Stimulated activated CD4-positive, alpha-beta T cell treated with anti-CD3 and anti-CD28 coated beads, Interleukin-4, amount 100 ng/mL, for 48 hours (primary cell): Measurements from ENCODE around the gene GLP1R.

Experiments used
- DNase-seq, 2 donors: peaks; one replicate each; pipeline ENCODE4 v3.0.0-alpha.2; 2020; ENCODE audit warnings: low read depth in 2 of 2

GLP1R gene

GRCh38 chr6:39062014-39062740 is 13.6 kb downstream of the GLP1R start:
- DNase-seq, result no peak

DNA sequence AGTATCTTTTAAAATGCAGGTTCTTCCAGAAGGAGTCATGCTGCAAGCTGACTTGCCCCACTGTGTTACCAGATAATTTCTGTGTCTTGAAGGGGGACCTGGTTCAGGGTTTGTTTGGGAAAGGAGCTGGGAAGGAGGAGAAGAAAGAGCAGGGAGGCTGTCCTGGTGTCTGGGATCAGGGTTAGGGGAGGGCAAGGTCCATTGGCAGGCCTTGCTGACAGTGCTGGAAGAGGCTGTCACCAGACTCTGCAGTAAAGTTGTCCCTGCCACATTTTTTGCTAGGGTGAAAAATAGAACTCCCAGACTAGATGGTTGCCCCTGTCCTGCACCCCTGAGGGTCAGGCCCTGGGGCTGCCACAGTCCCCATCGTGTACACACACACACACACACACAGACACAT is 14.9 kb downstream of the GLP1R start:
- DNase-seq, result no peak

DNA sequence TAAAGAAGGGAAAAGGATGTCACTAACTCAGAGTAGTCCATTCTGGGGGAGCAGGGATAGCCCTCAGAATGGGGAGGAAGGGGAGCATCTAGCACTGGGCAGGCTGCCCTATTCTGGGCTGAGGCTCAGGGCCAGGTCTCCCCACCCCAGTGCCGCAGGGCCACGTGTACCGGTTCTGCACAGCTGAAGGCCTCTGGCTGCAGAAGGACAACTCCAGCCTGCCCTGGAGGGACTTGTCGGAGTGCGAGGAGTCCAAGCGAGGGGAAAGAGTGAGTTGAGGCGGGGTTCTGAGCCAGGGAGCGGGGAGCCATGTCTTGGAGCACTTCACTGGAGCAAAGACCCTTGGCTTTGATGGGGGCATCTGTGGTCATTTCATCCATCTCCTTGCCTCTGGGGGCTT is 17.0 kb downstream of the GLP1R start:
- no peak for DNase-seq

GRCh38 chr6:39068391-39068790 is 19.8 kb downstream of the GLP1R start:
- DNase-seq, result no peak

GRCh38 chr6:39072830-39073229 is 24.2 kb downstream of the GLP1R start:
- DNase-seq, result no peak

GRCh38 chr6:39073471-39074355 is 25.1 kb downstream of the GLP1R start:
- no peak for DNase-seq

GRCh38 chr6:39074486-39074885 is 25.9 kb downstream of the GLP1R start:
- no peak for DNase-seq

DNA sequence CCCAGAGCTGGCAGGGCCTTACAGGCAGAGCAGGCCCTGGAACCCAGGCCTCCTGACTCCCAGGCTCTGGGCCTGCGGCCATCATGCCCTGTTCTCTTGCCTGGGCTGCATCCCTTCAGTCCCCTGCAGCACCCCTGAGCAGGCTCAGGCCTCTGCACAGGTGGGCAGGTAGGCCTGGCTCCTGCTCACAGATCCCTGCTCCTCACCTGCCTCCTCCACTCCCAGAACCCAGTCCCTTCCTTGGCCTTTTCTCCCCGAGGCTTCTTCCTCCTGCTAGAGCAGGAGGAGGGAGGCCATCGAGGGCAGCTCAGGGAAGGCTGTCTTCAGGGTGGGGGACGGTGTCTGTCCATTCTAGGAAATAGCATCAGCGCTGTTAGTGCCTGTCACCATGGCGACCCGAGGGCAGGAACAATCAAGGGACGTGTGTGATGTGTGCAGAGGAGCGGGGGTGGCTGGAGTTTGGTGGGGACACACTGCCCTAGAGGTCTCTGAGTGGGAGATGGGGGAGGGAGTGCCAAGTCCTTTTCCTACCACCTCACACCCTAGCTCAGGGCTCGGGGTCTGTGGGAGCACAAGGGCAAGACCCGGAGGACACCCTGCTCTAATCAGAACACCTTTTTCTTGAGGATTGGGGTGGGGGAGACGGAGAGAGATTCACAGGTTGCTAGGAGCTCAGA is 26.6 kb downstream of the GLP1R start:
- DNase-seq, result no peak

GRCh38 chr6:39075807-39076622 is 27.4 kb downstream of the GLP1R start:
- DNase-seq, result no peak

GRCh38 chr6:39076623-39077535 is 28.3 kb downstream of the GLP1R start:
- no peak for DNase-seq

- DNase-seq, result no peak
These were observed 29.5 kb downstream of the GLP1R start for GRCh38 chr6:39077882-39078594.

GRCh38 chr6:39078695-39079094 is 30.1 kb downstream of the GLP1R start:
- no peak for DNase-seq

GRCh38 chr6:39079197-39080125 is 30.9 kb downstream of the GLP1R start:
- no peak for DNase-seq

- no peak for DNase-seq
These were observed 31.8 kb downstream of the GLP1R start for GRCh38 chr6:39080246-39080875.

GRCh38 chr6:39082310-39082709 is 33.7 kb downstream of the GLP1R start:
- DNase-seq, result no peak

DNA sequence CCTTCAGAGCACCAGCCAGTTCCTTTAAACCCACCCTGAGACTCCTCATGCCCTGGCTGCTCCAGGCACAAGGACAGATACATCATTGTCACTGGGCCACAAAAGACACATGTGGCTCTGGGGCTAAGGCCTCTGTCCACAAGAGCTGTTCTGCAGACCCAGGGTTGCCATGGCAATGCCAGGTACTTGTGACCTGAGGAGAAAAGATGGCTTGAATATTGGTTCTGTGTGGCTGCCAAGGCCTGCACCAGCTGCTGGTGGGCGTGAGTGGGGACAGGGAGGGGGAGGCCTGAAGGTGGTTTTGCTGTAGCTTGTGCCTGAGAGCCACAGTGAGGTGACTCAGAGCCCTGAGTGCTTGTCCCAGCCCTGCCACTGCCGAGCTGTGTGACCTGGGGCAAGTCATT is 34.7 kb downstream of the GLP1R start:
- no peak for DNase-seq

GRCh38 chr6:39084506-39084905 is 35.9 kb downstream of the GLP1R start:
- no peak for DNase-seq

DNA sequence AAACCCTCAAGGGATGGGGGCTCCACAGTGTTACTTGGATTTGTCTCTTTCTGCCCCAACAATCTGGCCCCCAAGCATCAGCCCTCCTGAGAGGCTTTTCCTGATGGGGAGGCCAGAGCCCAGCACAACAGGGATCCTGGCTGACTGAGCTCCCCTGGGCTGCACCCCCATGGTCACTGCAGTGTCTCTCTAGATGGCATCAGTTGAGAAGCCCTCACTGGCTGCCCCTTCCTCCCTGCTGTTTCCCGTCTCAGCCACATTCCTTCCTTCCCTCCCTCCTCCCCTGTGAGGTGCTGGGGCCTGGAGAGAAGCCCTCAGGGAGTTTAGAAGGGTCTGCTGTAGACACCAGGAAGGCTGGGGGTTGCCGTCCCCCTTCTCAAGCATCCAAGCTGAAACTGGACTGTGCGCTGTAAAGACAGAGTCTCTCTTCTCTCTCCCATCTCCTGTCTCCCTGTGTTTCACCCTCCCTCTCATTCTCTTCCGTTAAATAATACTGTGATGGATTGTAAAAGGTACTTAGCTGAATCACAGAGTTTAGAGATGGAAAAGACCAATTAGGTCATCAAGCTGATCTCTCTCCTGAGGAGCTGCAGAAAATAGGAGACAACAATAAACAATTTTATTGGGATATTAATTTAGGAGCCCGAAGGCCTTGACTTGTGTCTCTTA is 36.7 kb downstream of the GLP1R start:
- DNase-seq, result no peak
